ENCODE data around the gene HOXC9. TPM values are rescaled to one million over a fixed set of nuclear protein-coding genes. Genes with fewer than 3 reads are reported as not detected.

The HOXC9 gene
- total RNA-seq, 1 experiment from 2014 or later = 6.0 TPM

DNA sequence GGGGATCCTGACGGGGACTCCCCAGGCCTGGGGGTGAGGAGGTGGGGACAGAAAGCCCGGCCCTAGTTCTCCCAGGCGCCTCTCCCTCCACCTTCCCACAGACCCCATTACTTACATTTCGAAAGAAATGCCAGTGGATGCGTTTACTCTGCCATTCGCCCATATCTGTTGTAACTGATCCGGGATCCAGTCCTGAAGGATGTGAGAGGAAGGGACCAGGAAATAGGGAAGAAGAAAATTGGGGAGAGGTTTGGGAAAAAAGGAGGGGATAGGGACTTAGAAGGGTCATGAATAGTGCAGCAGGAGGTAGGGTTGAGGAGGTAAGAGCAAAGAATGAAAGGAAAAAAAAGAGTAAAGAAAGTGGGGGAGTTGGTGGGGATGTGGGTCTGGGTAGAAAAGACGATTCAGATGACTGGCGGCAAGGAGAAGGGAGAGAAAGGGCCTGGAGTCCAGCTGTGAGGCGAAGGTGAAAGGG, 44.1 kb upstream of the HOXC9 start:
- H3K4me3 Mint-ChIP-seq (ENCODE audit: unreplicated experiment) = no peak overlapping the region
- no TSS peak for BruUV-seq (replicated peaks)
- ChIA-PET POLR2A (no interaction called here), CTCF (interaction anchor here (0.7 to 1.0 kb wide), 3 partner anchors 160 to 200 kb away, joined by 3 to 4 read pairs (median 3); no protein-coding TSS in a partner anchor)
- H3K27me3 Mint-ChIP-seq (ENCODE audit: insufficient read depth, unreplicated experiment) = no peaks in the 10 kb centered on the region
- H3K36me3 Mint-ChIP-seq (ENCODE audit: insufficient read depth, unreplicated experiment) = no peaks in the 10 kb centered on the region
- H3K9me3 Mint-ChIP-seq (ENCODE audit: unreplicated experiment) = no peaks in the 10 kb centered on the region
- H3K4me1 Mint-ChIP-seq (ENCODE audit: insufficient read depth, unreplicated experiment) = no peaks in the 10 kb centered on the region
- intact Hi-C loops (cut with micrococcal nuclease) = no loop called here
- TF ChIP-seq, protein P1, sequence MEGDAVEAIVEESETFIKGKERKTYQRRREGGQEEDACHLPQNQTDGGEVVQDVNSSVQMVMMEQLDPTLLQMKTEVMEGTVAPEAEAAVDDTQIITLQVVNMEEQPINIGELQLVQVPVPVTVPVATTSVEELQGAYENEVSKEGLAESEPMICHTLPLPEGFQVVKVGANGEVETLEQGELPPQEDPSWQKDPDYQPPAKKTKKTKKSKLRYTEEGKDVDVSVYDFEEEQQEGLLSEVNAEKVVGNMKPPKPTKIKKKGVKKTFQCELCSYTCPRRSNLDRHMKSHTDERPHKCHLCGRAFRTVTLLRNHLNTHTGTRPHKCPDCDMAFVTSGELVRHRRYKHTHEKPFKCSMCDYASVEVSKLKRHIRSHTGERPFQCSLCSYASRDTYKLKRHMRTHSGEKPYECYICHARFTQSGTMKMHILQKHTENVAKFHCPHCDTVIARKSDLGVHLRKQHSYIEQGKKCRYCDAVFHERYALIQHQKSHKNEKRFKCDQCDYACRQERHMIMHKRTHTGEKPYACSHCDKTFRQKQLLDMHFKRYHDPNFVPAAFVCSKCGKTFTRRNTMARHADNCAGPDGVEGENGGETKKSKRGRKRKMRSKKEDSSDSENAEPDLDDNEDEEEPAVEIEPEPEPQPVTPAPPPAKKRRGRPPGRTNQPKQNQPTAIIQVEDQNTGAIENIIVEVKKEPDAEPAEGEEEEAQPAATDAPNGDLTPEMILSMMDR (IDR thresholded peaks at IDR 0.05; ENCODE audit: unreplicated experiment) = no peak
- no peak for DNase-seq (ENCODE audit: unreplicated experiment)
- H3K27ac Mint-ChIP-seq (ENCODE audit: low read depth, unreplicated experiment) = no peak overlapping the region

GRCh38 chr12:53956251-53956887, 43.6 kb upstream of the HOXC9 start:
- CTCF ChIA-PET = interaction anchor here (0.8 kb wide), 1 partner anchor 201 kb away, joined by 4 read pairs; no protein-coding TSS in a partner anchor

GRCh38 chr12:53956914-53957536, 42.9 kb upstream of the HOXC9 start:
- no TSS peak for BruUV-seq (replicated peaks)
- ChIA-PET POLR2A (no interaction called here), CTCF (no interaction called here)
- intact Hi-C loops (cut with micrococcal nuclease) = no loop called here
- Mint-ChIP-seq H3K36me3 (ENCODE audit: insufficient read depth, unreplicated experiment) (no peaks in the 10 kb centered on the region), H3K4me3 (ENCODE audit: unreplicated experiment) (no peak overlapping the region), H3K27ac (ENCODE audit: low read depth, unreplicated experiment) (no peak overlapping the region), H3K9me3 (ENCODE audit: unreplicated experiment) (no peaks in the 10 kb centered on the region), H3K27me3 (ENCODE audit: insufficient read depth, unreplicated experiment) (no peaks in the 10 kb centered on the region), H3K4me1 (ENCODE audit: insufficient read depth, unreplicated experiment) (no peaks in the 10 kb centered on the region)
- no peak for DNase-seq (ENCODE audit: unreplicated experiment)
- TF ChIP-seq, protein P1 (IDR thresholded peaks at IDR 0.05; ENCODE audit: unreplicated experiment) = no peak

More at GRCh38 chr12:53956251-53956887, 43.6 kb upstream of the HOXC9 start:
- no peaks in the 10 kb centered on the region for H3K27me3 Mint-ChIP-seq (ENCODE audit: insufficient read depth, unreplicated experiment)
- no peak for DNase-seq (ENCODE audit: unreplicated experiment)
- BruUV-seq (replicated peaks) = no TSS peak
- TF ChIP-seq, protein P1 (IDR thresholded peaks at IDR 0.05; ENCODE audit: unreplicated experiment) = no peak
- H3K27ac Mint-ChIP-seq (ENCODE audit: low read depth, unreplicated experiment) = no peak overlapping the region
- H3K4me1 Mint-ChIP-seq (ENCODE audit: insufficient read depth, unreplicated experiment) = no peaks in the 10 kb centered on the region
- H3K36me3 Mint-ChIP-seq (ENCODE audit: insufficient read depth, unreplicated experiment) = no peaks in the 10 kb centered on the region
- intact Hi-C loops (cut with micrococcal nuclease) = no loop called here
- POLR2A ChIA-PET = no interaction called here
- no peak overlapping the region for H3K4me3 Mint-ChIP-seq (ENCODE audit: unreplicated experiment)
- no peaks in the 10 kb centered on the region for H3K9me3 Mint-ChIP-seq (ENCODE audit: unreplicated experiment)

GRCh38 chr12:53958128-53958527, 41.8 kb upstream of the HOXC9 start:
- ChIA-PET CTCF (no interaction called here), POLR2A (interaction anchor here (0.7 kb wide), 1 partner anchor 10 kb away, joined by 3 read pairs; no protein-coding TSS in a partner anchor)
- Mint-ChIP-seq H3K9me3 (ENCODE audit: unreplicated experiment) (no peaks in the 10 kb centered on the region), H3K36me3 (ENCODE audit: insufficient read depth, unreplicated experiment) (no peaks in the 10 kb centered on the region), H3K4me3 (ENCODE audit: unreplicated experiment) (no peak overlapping the region), H3K4me1 (ENCODE audit: insufficient read depth, unreplicated experiment) (no peaks in the 10 kb centered on the region), H3K27ac (ENCODE audit: low read depth, unreplicated experiment) (no peak overlapping the region), H3K27me3 (ENCODE audit: insufficient read depth, unreplicated experiment) (no peaks in the 10 kb centered on the region)
- intact Hi-C loops (cut with micrococcal nuclease) = no loop called here
- TF ChIP-seq, protein P1 (IDR thresholded peaks at IDR 0.05; ENCODE audit: unreplicated experiment) = no peak
- no TSS peak for BruUV-seq (replicated peaks)
- no peak for DNase-seq (ENCODE audit: unreplicated experiment)
